Measurements from ENCODE around the gene TAAR8.

The TAAR8 gene

GRCh38 chr6:132506461-132506860 is 46.0 kb upstream of the TAAR8 start:
- peak overlapping the region; percentile 12; the same call in 1 of the 2 replicates for H3K9ac ChIP-seq (ENCODE audit: low read length)
- H2AFZ ChIP-seq (ENCODE audit: low read length), result no peak overlapping the region
- peaks cover 83% of the 10 kb centered on the region for H3K4me1 ChIP-seq (ENCODE audit: insufficient read depth, low read length, severe bottlenecking)
- H3K36me3 ChIP-seq (ENCODE audit: insufficient read depth, low read length), result peaks cover 42% of the 10 kb centered on the region
- no peaks in the 10 kb centered on the region for H3K27me3 ChIP-seq (ENCODE audit: insufficient read depth, low read length)
- no peak overlapping the region for H3K4me3 ChIP-seq (ENCODE audit: low read depth, low read length, poor library complexity, severe bottlenecking)
- H3F3A ChIP-seq (ENCODE audit: insufficient read depth, low read length), result no peaks in the 10 kb centered on the region
- no peaks in the 10 kb centered on the region for H3K9me2 ChIP-seq (ENCODE audit: low read depth, low read length)
- no peak for TF ChIP-seq CTCF (IDR thresholded peaks at IDR 0.05; ENCODE audit: low read length)
- no peak for TF ChIP-seq EZH2 (IDR thresholded peaks at IDR 0.05; ENCODE audit: borderline replicate concordance, low read length)
- no peaks in the 10 kb centered on the region for H4K20me1 ChIP-seq (ENCODE audit: insufficient read depth, low read length)
- peak overlapping the region; percentile 60 for H3K27ac ChIP-seq (ENCODE audit: low read depth, low read length, poor library complexity, severe bottlenecking)
- peaks cover 78% of the 10 kb centered on the region for H3K79me2 ChIP-seq (ENCODE audit: insufficient read depth, low read length)
- peak overlapping the region; percentile 20; the same call in 1 of the 2 replicates for H3K4me2 ChIP-seq (ENCODE audit: low read length)
- no peaks in the 10 kb centered on the region for H3K9me3 ChIP-seq (ENCODE audit: low read length)

- no peaks in the 10 kb centered on the region for H3K9me2 ChIP-seq (ENCODE audit: low read depth, low read length)
- H3K4me2 ChIP-seq (ENCODE audit: low read length), result peak overlapping the region; percentile 20; the same call in 1 of the 2 replicates
- H3K27ac ChIP-seq (ENCODE audit: low read depth, low read length, poor library complexity, severe bottlenecking), result peak overlapping the region; percentile 60
- no peaks in the 10 kb centered on the region for H3K27me3 ChIP-seq (ENCODE audit: insufficient read depth, low read length)
- no peak overlapping the region for H3K9ac ChIP-seq (ENCODE audit: low read length)
- peaks cover 85% of the 10 kb centered on the region for H3K79me2 ChIP-seq (ENCODE audit: insufficient read depth, low read length)
- H3F3A ChIP-seq (ENCODE audit: insufficient read depth, low read length), result no peaks in the 10 kb centered on the region
- H2AFZ ChIP-seq (ENCODE audit: low read length), result no peak overlapping the region
- H3K9me3 ChIP-seq (ENCODE audit: low read length), result no peaks in the 10 kb centered on the region
- H3K4me1 ChIP-seq (ENCODE audit: insufficient read depth, low read length, severe bottlenecking), result peaks cover 82% of the 10 kb centered on the region
- H3K4me3 ChIP-seq (ENCODE audit: low read depth, low read length, poor library complexity, severe bottlenecking), result no peak overlapping the region
- H4K20me1 ChIP-seq (ENCODE audit: insufficient read depth, low read length), result no peaks in the 10 kb centered on the region
- peaks cover 35% of the 10 kb centered on the region for H3K36me3 ChIP-seq (ENCODE audit: insufficient read depth, low read length)
- TF ChIP-seq EZH2 (IDR thresholded peaks at IDR 0.05; ENCODE audit: borderline replicate concordance, low read length) (no peak), CTCF (IDR thresholded peaks at IDR 0.05; ENCODE audit: low read length) (no peak)
Measured at GRCh38 chr6:132506869-132507808, 45.3 kb upstream of the TAAR8 start.

- peak overlapping the region; percentile 76 for H3K9ac ChIP-seq (ENCODE audit: low read length)
- peak overlapping the region; percentile 83 for H3K4me3 ChIP-seq (ENCODE audit: low read depth, low read length, poor library complexity, severe bottlenecking)
- H3K36me3 ChIP-seq (ENCODE audit: insufficient read depth, low read length), result peaks cover 22% of the 10 kb centered on the region
- no peak overlapping the region for H2AFZ ChIP-seq (ENCODE audit: low read length)
- no peaks in the 10 kb centered on the region for H4K20me1 ChIP-seq (ENCODE audit: insufficient read depth, low read length)
- no peaks in the 10 kb centered on the region for H3K9me2 ChIP-seq (ENCODE audit: low read depth, low read length)
- H3F3A ChIP-seq (ENCODE audit: insufficient read depth, low read length), result no peaks in the 10 kb centered on the region
- peak overlapping the region; percentile 98 for H3K4me2 ChIP-seq (ENCODE audit: low read length)
- TF ChIP-seq EZH2 (IDR thresholded peaks at IDR 0.05; ENCODE audit: borderline replicate concordance, low read length) (no peak), CTCF (IDR thresholded peaks at IDR 0.05; ENCODE audit: low read length) (no peak)
- no peaks in the 10 kb centered on the region for H3K27me3 ChIP-seq (ENCODE audit: insufficient read depth, low read length)
- peaks cover 59% of the 10 kb centered on the region for H3K79me2 ChIP-seq (ENCODE audit: insufficient read depth, low read length)
- peaks cover 60% of the 10 kb centered on the region for H3K4me1 ChIP-seq (ENCODE audit: insufficient read depth, low read length, severe bottlenecking)
- peak overlapping the region; percentile 82 for H3K27ac ChIP-seq (ENCODE audit: low read depth, low read length, poor library complexity, severe bottlenecking)
- no peaks in the 10 kb centered on the region for H3K9me3 ChIP-seq (ENCODE audit: low read length)
Measured at GRCh38 chr6:132511210-132511830, 41.2 kb upstream of the TAAR8 start.
